ENCODE results near the gene UROS.

UROS gene

DNA sequence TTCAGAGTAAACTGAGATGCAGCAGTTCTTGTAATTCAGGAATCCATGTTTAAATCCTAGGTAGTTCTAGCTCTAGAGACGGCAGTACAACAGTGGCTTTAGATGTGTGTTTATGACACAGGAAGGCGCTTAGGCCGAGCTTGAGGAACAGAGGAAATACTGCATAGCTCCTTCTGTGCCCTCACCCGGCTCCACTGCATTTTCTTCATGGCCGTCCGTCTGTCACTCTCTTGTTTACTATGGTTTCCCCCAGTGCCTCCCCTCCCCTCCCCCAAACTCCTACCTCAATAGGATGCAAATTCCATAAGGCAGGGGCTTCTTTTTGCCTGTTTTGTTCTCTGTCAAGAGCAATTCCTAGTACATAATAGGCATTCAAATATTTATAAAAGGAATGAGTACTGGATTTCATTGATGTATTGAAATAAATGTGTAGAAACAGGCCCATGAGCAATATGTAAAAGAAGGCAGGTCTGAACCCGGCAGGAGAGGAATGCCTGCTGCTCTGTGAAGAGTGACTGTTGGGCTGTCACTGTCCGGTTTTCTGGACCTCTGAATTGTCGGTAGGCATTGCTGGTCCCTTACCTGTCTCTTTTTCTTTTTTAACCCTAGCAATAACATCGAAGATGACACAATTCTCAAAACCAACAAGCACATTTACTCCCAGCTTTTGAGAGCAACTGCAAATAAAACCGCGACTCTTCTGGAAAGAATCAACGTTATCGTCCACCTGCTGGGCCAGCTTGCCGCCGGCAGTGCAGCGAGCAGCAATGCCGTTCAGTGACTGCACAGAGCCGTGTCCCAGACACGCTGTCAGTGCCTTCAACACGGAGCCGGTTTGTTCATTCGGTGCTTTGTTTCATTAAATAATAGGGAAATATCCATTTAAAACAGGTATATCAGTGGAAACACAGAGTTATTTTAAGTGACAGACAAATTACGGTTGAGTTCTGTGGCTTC, 60.1 kb downstream of the UROS start:
- TF ChIP-seq, protein P1, sequence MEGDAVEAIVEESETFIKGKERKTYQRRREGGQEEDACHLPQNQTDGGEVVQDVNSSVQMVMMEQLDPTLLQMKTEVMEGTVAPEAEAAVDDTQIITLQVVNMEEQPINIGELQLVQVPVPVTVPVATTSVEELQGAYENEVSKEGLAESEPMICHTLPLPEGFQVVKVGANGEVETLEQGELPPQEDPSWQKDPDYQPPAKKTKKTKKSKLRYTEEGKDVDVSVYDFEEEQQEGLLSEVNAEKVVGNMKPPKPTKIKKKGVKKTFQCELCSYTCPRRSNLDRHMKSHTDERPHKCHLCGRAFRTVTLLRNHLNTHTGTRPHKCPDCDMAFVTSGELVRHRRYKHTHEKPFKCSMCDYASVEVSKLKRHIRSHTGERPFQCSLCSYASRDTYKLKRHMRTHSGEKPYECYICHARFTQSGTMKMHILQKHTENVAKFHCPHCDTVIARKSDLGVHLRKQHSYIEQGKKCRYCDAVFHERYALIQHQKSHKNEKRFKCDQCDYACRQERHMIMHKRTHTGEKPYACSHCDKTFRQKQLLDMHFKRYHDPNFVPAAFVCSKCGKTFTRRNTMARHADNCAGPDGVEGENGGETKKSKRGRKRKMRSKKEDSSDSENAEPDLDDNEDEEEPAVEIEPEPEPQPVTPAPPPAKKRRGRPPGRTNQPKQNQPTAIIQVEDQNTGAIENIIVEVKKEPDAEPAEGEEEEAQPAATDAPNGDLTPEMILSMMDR (IDR thresholded peaks at IDR 0.05; ENCODE audit: low read depth, low read length): no peak
- DNase-seq (ENCODE audit: extremely low read depth, low read depth): no peak

DNA sequence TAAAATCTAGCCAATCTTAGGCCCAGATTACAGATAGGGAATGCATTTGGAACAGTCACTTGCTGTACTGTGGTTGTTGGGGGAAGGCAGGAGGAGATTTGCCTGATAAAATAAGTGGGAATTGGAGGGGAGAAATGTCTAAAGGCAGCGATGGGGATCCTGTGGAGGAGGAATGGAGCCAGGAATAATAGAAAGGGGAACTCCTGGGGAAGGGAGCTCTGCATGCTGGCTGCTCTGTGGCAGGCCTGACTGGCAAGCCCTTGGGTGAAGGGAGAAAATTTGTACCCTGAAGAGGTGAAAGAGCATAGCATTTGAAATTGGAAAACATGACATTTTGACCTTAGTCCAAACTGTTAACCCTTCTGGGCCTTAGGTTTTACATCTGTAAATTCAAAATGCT, 61.1 kb downstream of the UROS start:
- no peak for DNase-seq (ENCODE audit: extremely low read depth, low read depth)
- TF ChIP-seq, protein P1 (IDR thresholded peaks at IDR 0.05; ENCODE audit: low read depth, low read length): no peak

DNA sequence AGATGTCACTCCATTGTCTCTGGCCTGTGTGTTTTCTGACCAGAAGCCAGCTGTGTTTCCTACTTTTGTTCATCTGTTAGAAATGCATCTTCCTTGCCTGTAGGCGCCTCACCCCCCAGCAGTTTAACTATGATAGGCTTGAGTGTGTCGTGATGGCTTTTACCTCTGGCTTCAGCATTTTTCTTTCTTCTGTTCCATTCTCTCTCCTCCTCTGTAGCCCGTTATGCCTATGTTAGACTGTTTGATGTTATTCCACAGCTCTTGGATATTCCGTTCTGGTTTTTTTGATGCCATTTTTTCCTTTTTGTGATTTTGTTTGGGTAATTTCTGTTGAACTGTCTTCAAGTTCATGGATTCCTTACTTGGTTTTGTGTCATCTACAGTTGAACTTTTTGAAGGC, 65.3 kb downstream of the UROS start:
- DNase-seq (ENCODE audit: extremely low read depth, low read depth): no peak
- TF ChIP-seq, protein P1 (IDR thresholded peaks at IDR 0.05; ENCODE audit: low read depth, low read length): no peak

- DNase-seq (ENCODE audit: extremely low read depth, low read depth): no peak
Measured at GRCh38 chr10:125756853-125757487, 66.1 kb downstream of the UROS start.

DNA sequence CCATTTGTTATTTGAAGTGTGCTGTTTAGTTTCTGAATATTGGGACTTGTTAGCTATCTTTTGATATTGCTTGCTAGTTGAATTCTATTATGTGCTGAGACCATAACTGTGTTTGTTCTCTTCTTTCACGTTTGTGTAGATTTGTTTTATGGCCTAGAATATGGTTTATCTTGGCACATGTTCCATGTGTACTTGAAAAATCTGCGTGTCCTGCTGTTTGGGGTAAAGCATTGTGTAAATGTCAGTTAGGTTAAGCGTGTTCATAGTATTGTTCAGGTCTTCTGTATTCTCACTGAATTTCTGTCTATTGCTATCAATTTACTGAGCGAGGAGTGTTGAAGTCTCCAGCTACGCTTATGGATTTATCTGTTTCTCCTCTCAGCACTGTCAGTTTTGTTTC, 66.9 kb downstream of the UROS start:
- DNase-seq (ENCODE audit: extremely low read depth, low read depth): no peak
- TF ChIP-seq, protein P1 (IDR thresholded peaks at IDR 0.05; ENCODE audit: low read depth, low read length): no peak

More at GRCh38 chr10:125756853-125757487, 66.1 kb downstream of the UROS start:
- TF ChIP-seq, protein P1 (IDR thresholded peaks at IDR 0.05; ENCODE audit: low read depth, low read length): no peak

DNA sequence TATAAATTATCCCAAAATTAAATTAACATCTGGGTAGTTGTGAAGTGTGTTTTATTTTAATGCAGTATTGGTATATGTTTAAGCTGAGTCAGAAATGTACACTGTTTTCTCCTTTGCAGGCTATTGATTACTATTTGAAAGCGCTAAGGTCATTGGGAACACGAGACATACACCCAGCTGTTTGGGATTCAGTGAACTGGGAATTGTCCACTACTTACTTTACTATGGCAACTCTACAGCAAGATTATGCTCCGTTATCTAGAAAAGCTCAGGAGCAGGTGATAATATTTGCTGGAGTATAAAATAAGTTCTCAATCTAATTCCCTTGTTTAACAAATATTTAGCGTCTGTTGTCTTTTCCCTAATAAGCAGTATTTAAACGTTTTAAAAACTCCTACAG, 75.6 kb downstream of the UROS start:
- no peak for DNase-seq (ENCODE audit: extremely low read depth, low read depth)

More for the DNA sequence above, 75.6 kb downstream of the UROS start:
- TF ChIP-seq, protein P1 (IDR thresholded peaks at IDR 0.05; ENCODE audit: low read depth, low read length): no peak

Measured in AG09319 (cell line).